HG02610 (cell line): ENCODE measurements around the gene SDC3.

Experiments used
- ATAC-seq: cut with Tn5 transposase; IDR thresholded peaks from one replicate; pipeline ENCODE4 v1.9.1; 2021; ENCODE audit warnings: mild to moderate bottlenecking, moderate library complexity; ENCODE audit not compliant: unreplicated experiment

Gene SDC3

DNA sequence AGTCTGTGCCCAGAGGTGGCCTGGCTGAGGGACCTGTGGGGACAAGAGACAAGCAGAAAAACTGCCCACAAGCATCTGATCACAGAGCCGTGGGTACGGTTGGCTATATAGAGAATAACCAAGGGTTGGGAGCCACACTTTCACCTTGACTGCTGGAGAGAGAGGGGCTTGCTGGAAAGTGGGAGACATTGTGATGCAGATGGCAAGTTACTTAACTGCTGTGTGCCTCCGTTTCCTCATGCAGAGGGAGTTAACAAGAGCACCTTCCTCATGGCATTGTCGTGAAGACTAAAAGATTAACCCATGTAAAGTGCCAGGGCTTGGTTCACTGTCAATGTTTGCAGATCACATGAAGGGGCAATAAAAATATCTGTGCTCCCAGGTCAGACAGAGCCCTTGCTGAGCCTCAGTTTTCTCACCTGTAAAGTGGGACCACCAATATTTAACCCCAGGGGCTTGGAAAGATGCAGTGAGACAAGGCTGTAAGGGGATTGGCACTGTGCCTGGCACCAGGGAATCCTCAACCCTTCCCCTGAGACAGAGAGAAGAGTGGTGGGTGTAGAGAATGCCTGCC lies 52.8 kb downstream of the SDC3 start:
- no peak for ATAC-seq

DNA sequence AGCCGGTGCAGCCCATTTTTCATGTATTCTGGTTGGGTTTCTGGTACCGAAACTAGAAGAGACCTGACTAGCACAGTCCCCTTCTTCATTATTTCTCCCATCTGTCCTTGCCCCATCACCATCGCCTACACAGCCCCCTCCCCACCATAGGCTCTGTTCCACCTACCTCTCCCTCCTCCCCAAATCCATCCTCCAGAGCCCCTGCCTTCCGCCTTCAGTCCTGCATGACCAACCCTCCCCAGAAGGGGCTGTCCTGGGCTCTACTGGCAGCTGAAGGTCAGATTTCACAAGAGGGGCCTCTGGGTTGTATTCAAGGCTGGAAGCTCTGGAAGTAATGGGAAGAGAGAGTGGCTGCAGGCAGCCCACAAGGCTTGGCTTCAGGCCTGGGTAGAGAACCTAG lies 55.2 kb downstream of the SDC3 start:
- no peak for ATAC-seq

DNA sequence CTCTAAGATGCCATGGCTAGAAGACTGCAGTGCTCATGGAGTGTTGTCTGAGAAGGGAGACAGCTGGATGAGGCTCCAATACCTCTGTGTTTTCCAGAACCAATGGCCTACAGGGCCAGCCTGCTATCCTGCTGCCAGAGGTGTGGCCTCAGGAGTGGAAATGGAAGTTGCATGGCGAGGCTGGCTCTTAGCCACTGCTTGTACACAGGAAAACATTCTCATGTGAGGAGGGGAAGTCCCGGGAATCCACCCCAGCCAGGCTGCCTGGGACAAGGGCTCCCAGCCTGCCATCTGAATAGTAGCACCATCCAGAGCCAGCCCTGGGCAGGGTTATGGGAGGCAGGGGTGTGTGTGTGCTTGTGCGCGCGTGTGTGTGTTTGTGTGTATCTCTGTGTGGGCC lies 56.5 kb downstream of the SDC3 start:
- no peak for ATAC-seq

DNA sequence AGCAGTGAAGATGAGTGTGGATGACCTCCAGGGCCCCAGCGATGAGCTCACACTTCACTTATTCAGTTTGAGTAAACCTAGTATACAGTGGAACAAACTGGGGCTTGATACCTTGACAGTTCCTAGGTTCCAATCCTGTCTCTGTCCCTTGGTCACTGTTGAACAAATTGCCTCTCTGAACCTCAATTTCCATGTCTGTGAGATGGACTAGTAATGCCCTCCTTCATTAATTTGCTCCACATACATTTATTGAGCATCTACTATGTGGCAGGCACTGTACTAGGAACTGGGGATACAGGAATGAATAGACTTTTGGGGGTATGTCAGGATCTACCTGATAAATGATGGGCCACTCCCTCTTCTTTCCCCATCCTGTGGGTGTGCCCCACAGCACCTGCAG lies 57.3 kb downstream of the SDC3 start:
- ATAC-seq, result no peak

DNA sequence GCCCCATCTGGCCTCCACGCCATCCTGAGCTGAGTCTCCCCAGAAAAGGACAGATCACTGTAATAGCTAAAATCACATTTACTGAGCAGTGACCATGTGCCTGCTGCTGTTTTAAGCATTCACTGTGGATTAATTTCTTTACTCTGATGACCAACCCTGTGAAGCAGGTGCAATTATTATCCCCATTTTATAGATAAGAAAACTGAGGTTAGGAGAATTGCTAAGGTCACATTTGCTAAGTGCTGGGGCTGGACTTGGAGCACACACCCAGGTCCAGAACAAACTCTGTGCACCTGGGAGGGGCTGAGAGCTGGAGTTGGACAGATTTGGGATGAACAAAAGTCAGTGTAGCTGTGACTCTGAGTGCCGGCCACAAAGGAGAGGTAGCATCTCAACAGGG lies 58.0 kb downstream of the SDC3 start:
- no peak for ATAC-seq

DNA sequence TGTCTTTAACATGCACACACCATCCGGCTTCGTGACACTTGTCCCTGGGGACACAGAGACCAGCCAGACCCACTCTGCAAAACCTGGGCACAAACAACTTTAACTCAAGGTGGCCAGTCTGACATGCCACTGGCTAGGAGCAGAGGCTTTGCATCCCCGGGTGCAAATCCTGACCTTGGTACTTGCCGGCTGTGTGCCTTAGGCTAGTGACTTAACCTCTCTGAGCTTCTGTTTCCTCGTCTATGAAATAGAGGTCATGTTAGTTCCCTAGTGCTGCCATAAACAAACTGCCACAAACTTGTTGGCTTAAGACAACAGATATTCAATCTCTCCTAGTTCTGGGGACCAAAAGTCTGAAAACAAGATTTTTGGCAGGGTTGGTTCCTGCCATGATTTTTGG lies 60.4 kb downstream of the SDC3 start:
- ATAC-seq, result no peak

DNA sequence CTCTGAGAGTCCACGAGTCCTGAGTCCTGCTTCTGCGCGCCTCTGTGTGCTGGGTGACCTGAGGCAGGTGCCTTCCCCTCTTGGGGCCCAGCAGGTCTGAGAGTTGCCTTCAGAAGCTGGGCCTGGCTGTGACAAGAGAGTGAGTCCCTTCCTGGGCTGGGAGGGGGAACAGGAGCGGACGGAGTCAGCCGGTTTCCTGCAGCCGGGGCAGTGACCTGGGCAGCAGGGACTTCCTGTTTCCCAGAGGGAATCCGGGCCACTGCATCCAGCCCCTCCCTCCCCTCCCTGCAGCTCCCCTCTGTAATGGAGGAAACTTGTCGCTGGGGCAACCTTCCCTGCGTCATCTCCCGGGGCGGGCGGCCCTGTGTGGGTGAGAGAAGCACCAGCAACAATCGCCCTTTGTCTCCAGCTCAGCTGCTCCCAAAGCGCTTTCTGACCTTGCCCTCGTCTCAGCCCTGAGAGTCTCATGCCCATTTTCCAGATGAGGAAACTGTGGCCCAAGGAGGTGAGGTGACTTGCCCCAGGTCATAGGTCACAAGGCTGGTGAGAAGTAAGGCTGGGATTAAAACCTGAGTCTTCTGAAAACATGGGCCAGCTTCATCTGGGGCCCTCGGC lies 61.1 kb downstream of the SDC3 start:
- ATAC-seq, result no peak

DNA sequence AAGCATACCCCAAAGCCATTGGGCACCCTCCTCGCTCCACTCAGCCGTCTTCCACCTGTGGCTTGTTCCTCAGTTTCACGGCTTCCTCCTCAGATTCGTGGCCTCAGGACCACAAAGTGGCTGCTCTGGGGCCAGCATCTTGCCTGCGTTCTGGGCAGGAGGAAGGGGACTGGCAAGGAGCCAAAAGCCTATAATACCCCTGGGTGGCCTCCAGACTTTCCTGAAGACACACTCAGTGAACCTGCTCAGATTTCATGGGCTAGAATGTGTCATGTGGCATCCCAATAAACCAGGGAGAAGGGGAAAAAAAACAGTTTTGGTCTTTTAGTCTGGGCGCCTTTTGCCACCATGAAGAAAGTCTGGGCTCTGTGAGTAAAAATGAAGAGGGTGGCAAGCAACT lies 62.0 kb downstream of the SDC3 start:
- ATAC-seq, result no peak

DNA sequence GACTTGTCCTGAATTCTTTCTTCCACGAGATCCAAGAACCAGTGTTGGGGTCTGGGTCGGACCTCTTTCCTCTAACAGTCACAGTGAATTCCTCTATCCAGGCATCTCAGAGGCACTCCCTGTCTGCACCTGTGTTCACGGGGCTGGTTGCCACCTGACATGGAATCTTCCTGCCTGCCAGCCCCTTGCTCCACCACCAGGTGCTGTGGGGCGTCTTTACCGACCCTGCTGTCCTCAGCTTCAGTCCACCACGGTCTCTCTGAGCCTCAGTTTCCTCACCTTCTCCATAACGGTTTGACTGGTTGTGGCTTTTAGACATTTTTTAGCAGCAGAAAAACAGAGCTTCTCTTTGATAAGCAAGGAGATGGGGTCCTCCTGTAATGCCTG lies 62.7 kb downstream of the SDC3 start:
- no peak for ATAC-seq

DNA sequence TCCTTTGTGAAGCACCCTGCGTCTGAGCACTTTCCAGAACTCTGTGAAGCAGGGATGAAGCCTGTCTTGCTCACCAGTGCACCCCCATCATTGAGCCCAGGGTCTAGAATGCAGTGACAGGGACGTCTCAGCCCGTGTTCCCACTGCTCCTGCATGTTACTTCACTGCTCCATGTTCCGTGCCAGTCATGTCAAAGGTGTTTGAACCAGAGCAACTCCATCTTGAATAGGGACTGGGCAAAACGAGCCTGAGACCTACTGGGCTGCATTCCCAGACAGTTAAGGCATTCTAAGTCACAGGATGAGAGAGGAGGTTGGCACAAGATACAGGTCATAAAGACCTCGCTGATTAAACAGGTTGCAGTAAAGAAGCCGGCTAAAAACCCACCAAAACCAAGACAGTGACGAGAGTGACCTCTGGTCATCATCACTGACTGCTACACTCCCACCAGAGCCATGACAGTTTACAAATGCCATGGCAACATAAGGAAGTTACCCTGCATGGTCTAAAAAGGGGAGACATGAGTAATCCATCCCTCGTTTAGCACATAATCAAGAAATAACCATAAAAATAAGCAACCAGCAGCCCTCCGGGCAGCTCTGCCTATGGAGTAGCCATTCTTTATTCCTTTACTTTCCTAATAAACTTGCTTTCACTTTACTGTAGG lies 63.2 kb downstream of the SDC3 start:
- ATAC-seq, result no peak

DNA sequence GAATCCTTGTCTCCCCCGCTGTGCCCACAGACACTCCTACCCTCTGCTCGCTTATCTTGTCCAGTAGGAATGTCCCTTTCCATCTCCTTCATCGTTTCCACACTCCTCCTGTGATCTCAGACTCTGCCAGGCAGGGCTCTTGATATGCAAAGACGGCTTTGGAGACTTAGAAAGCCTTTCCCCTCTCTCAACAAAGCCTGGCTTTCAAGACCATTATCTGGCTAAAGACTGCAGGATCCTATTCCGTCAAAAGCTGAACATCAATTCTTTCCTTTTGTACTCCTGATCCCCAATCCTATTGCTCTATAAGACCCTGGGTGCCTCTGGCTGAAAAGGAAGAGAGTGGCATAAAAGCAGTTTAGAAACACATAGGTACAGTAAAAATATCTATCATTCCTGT lies 63.9 kb downstream of the SDC3 start:
- ATAC-seq, result no peak

DNA sequence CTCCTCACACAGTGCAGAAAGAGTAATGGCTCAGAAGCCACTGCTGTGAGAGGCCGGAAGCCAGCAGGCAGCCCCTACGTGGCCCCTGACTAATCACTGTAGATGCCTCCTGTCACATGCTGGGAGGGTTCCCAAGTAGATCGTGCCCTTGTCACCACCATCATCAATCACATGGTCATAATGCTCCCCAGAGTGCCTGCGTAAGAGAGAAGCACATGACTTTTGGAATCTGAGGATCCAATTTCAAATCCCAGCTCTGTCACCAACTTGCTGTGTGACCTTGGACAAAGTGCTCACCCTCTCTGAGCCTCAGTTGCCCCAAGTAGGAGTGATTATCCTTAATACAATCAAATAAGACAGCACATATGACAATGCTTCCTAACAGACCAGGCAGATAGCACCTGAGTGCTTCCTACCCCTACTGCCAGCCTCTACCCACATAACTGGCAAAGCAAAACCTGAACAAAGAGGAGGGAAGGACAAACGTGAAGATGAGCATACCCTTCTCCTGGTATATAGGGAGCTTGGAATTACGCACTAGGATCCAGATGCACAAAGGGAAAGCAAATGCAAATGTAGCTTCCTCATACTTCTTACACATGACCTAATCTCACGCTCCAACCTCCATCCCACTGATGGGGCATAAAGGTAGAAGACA lies 65.7 kb downstream of the SDC3 start:
- ATAC-seq, result no peak

DNA sequence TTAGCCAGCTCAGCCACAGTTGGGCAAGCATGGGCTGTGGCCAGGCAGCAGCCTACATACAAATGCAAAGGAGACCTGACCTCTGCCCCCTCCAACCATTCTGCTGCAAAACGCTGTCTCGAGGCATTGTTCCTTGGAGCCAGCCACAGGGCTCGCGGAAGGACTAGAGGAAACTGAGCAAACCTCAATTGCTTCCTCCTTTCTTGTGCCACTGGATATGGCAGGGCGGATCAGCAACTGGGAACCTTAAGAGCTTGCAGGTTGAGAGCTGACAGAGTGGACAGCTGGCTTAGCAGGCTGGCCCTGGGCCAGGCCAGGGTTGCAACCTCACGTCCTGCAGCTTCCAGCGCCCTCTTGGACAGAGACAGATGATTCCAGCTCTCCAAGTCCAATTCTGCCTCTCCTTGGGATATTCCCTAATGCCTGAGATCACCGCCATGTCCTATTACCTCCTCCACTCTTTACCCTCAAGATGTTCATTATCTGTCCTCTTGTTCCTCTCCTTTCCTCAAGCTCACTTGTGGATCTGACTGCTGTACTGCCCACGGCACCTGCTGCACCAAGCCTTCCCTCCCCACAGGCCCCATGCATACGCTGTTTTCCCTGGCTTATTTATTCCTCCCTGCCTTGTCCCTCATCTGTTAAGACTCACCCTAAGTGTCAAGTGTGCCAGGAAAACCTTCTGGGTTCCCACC lies 67.5 kb downstream of the SDC3 start:
- ATAC-seq, result no peak

DNA sequence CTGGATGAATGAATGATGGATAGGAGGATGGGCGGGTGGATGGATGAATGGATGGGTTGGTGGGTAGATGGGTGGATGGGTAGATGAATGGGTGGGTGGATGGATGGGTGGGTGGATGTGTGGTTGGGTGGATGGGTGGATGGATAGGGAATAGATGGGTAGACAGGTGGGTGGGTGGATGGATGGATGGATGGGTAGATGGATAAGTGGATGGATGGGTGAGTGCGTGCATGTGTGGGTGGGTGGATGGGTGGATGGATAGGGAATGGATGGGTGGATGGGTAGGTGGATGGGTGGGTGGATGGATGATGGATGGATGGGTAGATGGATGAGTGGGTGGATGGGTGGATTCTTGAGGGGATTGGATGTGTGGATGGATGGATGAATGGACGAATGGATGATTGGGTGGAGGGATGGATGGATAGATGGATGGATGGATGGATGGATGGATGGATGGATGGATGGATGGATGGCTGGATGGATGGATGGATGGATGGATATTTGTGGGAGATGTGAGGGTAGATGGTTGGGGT lies 68.7 kb downstream of the SDC3 start:
- no peak for ATAC-seq

DNA sequence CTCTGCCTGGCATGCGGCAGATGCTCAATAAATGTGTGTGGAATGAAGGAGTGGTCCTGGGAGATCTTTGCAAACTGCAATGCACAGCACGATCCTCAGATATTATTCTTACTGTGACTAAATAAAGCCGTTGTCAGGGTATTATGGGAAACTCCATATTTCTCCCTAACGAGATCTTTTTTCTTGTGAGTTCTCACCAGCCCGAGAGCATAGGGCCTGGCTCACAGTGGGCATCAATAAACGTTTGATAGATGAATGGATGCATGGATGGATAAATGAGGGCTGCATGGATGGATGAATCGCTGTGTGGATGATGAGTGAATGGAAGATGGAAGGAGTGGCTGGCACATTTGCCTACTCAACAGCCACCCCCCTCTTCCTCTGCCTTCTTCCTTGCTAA lies 69.6 kb downstream of the SDC3 start:
- no peak for ATAC-seq

DNA sequence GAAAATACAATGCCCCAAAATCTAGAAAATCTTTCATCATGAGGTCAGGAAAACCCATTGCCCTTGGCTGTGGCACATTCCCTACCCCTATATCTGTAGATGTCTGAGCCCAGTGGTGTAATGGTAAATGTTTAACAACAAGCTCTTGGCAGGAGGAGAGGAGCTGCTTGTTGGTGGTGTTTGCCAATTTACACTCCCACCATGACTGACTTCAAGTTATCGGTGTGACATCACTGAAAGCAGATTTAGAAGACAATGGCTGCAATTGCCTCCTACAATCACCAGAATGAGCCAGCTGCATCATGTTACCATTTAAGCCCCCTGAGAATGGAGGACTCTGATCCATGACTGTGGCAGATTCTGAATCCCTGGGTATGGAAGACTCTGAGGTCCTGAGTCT lies 70.9 kb downstream of the SDC3 start:
- ATAC-seq, result no peak

DNA sequence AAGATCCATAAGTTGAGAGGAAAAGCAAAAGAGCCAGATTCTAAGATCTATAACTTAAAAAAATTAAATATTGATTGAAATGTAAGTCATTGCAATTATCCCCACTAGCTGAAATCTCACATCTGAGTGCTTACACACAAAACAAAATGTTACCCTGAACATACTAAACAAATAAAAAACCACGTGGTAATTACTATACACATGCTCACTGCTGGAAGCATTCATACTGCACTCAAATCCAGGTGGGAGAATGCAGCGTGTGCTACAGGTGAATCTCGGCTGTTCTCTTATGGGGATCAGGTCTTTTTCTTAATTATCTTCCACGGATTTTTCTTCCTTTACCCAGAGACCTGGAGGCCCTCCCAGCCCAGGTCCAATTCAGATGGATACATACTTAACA lies 74.3 kb downstream of the SDC3 start:
- no peak for ATAC-seq

DNA sequence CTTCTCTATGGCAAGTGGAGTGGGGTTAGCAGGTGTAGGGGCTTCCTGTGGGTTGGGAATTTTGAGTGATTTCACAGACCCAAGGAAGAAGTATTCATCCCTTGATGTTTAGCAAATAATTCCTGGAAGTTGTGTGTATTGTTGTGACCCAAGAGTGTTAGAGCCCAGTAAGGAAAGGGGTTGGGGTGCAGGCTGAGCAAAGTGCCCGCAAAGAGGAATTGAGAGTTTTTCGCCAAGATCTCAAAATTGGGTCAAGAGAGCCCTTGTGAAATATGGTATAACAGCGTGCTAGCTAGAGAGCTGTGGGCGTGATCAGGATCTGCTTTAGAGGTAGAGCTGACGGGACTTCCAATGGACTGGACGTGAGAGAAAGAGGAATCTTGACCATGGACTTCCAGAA lies 78.0 kb downstream of the SDC3 start:
- ATAC-seq, result no peak

DNA sequence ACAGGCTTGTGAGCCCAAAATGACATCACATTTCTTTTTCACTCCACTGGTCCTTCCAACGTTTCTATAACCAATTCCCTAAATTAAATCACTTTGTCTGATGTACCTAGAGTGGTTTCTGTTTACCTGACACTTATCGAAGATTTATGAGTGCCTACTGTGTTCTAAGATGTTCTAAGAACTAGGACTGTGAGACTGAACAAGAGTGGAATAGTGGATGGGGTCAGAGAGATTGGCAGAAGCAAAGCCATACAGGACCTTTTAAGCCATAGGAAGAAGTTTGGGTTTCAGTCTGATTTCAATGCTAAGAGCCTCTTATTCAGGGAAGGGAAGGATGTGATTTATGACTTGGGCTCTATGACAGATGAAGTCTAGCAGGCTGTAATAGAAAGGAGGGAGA lies 78.7 kb downstream of the SDC3 start:
- ATAC-seq, result no peak

DNA sequence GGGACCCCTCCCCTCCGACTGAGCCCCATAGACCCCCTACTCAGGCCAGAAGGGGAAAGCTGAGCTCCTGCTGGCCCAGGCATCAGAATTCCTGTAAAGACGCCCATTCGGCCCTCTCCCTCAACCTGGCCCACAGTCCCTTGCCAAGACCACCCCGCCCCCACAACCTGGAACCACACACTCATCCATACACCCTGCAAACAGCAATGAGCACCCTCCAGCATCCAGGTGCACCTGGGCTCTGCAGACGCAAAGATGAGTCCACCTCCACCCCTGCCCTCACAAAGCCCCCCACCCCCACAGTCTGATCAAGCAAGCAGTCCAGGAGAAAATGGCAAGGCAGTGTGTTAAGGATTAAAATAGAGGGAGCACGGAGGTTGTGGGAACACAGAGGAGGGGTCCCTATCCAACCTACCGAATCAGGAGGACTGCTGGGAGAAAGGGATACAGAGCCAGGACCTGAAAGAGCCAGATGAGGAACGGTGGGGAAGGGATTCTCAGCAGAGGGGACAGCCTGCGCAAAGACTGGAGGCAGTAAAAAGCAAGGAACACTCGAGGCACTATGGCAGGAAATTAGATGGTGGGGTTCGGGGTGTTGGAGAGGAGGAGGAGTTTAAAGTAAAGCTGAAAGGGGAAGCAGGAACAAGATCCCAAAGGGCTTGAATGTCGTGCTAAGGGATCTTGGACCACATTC lies 83.7 kb downstream of the SDC3 start:
- no peak for ATAC-seq
